ENCODE results near the gene PHC3.

GRCh38 chr3:170128977-170129431, 52.5 kb downstream of the PHC3 start:
- TF ChIP-seq, protein P1, sequence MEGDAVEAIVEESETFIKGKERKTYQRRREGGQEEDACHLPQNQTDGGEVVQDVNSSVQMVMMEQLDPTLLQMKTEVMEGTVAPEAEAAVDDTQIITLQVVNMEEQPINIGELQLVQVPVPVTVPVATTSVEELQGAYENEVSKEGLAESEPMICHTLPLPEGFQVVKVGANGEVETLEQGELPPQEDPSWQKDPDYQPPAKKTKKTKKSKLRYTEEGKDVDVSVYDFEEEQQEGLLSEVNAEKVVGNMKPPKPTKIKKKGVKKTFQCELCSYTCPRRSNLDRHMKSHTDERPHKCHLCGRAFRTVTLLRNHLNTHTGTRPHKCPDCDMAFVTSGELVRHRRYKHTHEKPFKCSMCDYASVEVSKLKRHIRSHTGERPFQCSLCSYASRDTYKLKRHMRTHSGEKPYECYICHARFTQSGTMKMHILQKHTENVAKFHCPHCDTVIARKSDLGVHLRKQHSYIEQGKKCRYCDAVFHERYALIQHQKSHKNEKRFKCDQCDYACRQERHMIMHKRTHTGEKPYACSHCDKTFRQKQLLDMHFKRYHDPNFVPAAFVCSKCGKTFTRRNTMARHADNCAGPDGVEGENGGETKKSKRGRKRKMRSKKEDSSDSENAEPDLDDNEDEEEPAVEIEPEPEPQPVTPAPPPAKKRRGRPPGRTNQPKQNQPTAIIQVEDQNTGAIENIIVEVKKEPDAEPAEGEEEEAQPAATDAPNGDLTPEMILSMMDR (IDR thresholded peaks at IDR 0.05): no peak
- no peak for TF ChIP-seq EP300 (IDR thresholded peaks at IDR 0.05; ENCODE audit: low read depth)
